ENCODE data around the gene DMRTA1. TPM values are rescaled to one million over a fixed set of nuclear protein-coding genes. Genes with fewer than 3 reads are reported as not detected.
"Not testable (repeated sequence)": the region's sequence is repeated elsewhere in the genome, so short reads cannot be mapped to it uniquely, and the experiment has no call there.

The DMRTA1 gene
- total RNA-seq, 1 donor from 2014 or later = 0.53 TPM

GRCh38 chr9:22454016-22454415, 7.4 kb downstream of the DMRTA1 start:
- DNase-seq (ENCODE audit: low spot score) (no peak), ATAC-seq (no peak)
- intact Hi-C loops (cut with DNase I) = no loop called here

GRCh38 chr9:22455181-22455580, 8.6 kb downstream of the DMRTA1 start:
- intact Hi-C loops (cut with DNase I) = no loop called here
- ATAC-seq = no peak
- no peak for DNase-seq (ENCODE audit: low spot score)

- no peak for DNase-seq (ENCODE audit: low spot score)
- no peak for ATAC-seq
- intact Hi-C loops (cut with DNase I) = no loop called here
These were observed 10.8 kb downstream of the DMRTA1 start for GRCh38 chr9:22457448-22457847.

GRCh38 chr9:22463205-22463604, 16.6 kb downstream of the DMRTA1 start:
- DNase-seq (ENCODE audit: low spot score) (no peak), ATAC-seq (no peak)
- intact Hi-C loops (cut with DNase I) = no loop called here

- ATAC-seq (no peak), DNase-seq (ENCODE audit: low spot score) (no peak)
- intact Hi-C loops (cut with DNase I) = no loop called here
These were observed 23.4 kb downstream of the DMRTA1 start for GRCh38 chr9:22469928-22470544.

- intact Hi-C loops (cut with DNase I) = no loop called here
- ATAC-seq = no peak
These were observed 34.9 kb downstream of the DMRTA1 start for GRCh38 chr9:22481566-22481965.

DNA sequence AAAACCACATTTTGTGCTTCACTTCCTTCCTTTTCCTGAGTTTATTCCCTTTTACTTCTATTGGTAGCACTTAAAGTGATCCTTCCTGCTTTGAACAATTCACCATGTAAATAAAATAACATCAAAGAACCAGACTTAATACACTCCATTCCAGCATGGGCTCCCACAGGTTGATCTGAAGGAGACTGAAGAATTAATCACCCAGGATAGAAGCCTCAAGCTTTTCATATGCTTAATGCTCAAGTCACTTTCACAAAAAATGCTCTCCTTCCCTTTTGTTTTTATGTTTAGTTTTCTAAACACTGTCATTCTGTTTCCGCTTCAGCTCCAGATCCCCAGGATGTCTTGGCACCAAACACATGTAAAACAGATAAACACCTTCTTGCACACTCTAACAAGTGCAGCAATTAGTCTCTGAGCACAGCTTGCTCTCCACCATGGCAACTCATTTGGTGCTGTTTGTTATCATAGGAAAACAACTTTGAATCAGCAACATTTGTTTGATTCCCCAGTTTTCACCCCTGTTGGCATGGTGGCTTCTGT, 37.0 kb downstream of the DMRTA1 start:
- ATAC-seq (no peak), DNase-seq (ENCODE audit: low spot score) (no peak)
- intact Hi-C loops (cut with DNase I) = no loop called here

More at GRCh38 chr9:22481566-22481965, 34.9 kb downstream of the DMRTA1 start:
- DNase-seq (ENCODE audit: low spot score) = no peak

- ATAC-seq; DNase-seq (ENCODE audit: low spot score); intact Hi-C loops (cut with DNase I): not testable (repeated sequence)
These were observed 49.6 kb downstream of the DMRTA1 start for GRCh38 chr9:22496197-22496596.

Measured in sciatic nerve (tissue), 2 donors.